Endodermal cell (in vitro differentiated cells): ENCODE data around the gene PLEKHB2. TPM values are rescaled to one million over a fixed set of nuclear protein-coding genes. Genes with fewer than 3 reads are reported as not detected.

Experiments
- DNase-seq: peaks from one replicate; pipeline ENCODE4 v3.0.0-alpha.2; 2017
- H3K27ac ChIP-seq: 2 replicates; pipeline ENCODE4 v1.5.1; 2013; ENCODE audit warnings: mild to moderate bottlenecking, low read depth, low read length, moderate library complexity
- H3K27me3 ChIP-seq: 2 replicates; pipeline ENCODE4 v1.6.1; 2013; ENCODE audit warnings: mild to moderate bottlenecking, low read length, moderate library complexity; ENCODE audit not compliant: insufficient read depth, control insufficient read depth, poor library complexity, severe bottlenecking
- H3K36me3 ChIP-seq: 2 replicates; pipeline ENCODE4 v1.7.0; 2013; ENCODE audit warnings: mild to moderate bottlenecking, low read length, moderate library complexity; ENCODE audit not compliant: control insufficient read depth, insufficient read depth
- H3K4me1 ChIP-seq: one replicate; pipeline ENCODE4 v1.7.0; 2013; ENCODE audit warnings: low read length; ENCODE audit not compliant: control insufficient read depth, insufficient read depth
- H3K4me3 ChIP-seq: 2 replicates; pipeline ENCODE4 v1.5.1; 2013; ENCODE audit warnings: mild to moderate bottlenecking, low read length, moderate library complexity
- H3K9ac ChIP-seq: 2 replicates; pipeline ENCODE4 v1.6.1; 2013; ENCODE audit warnings: mild to moderate bottlenecking, low read length, moderate library complexity; ENCODE audit not compliant: poor library complexity, severe bottlenecking; ENCODE audit errors: extremely low read depth
- H3K9me3 ChIP-seq: 2 replicates; pipeline ENCODE4 v1.6.1; 2013; ENCODE audit warnings: mild to moderate bottlenecking, low read length, moderate library complexity; ENCODE audit not compliant: control insufficient read depth
- H3K27ac Mint-ChIP-seq: 2 replicates; pipeline ENCODE4 v1.8.0; 2020; ENCODE audit warnings: mixed read lengths
- H3K27me3 Mint-ChIP-seq: 2 replicates; pipeline ENCODE4 v1.8.0; 2021; ENCODE audit warnings: mild to moderate bottlenecking, mixed read lengths; ENCODE audit not compliant: insufficient read depth
- H3K36me3 Mint-ChIP-seq: 2 replicates; pipeline ENCODE4 v1.8.0; 2020; ENCODE audit warnings: low read depth, mixed read lengths
- H3K4me1 Mint-ChIP-seq: 2 replicates; pipeline ENCODE4 v1.8.0; 2020; ENCODE audit warnings: mixed read lengths
- H3K4me3 Mint-ChIP-seq: 2 replicates; pipeline ENCODE4 v1.8.0; 2020; ENCODE audit warnings: mild to moderate bottlenecking, moderate library complexity, mixed read lengths
- H3K9me3 Mint-ChIP-seq: 2 replicates; pipeline ENCODE4 v1.8.0; 2020; ENCODE audit warnings: mild to moderate bottlenecking, mixed read lengths
- WGBS, 2 experiments: methylation state at CpG; one replicate each; pipeline versions ENCODE4 v1.1.5 to v1.1.7; 2013; ENCODE audit warnings: missing lambda C conversion rate in 2 of 2, mixed read lengths in 1 of 2; ENCODE audit not compliant: insufficient coverage in 1 of 2, insufficient read length in 1 of 2; 5-methylcytosine and 5-hydroxymethylcytosine counted together
- total RNA-seq, 2 donors: library from RNA; stranded (reverse); fragmentation: NEBNext Ultra II Directional in 1 of 2; extraction: Animal tissue kit (Norgen Biotek cat#: 25700) in 1 of 2; gene quantifications; 2 replicates in 1 of 2; 3 replicates in 1 of 2; pipeline ENCODE4 v1.2.1, GENCODE V29; 2021
- TF ChIP-seq, protein P1 (sequence below): fragments of 200-600 bp; sonication (generic); conservative IDR thresholded peaks from 2 replicates; pipeline ENCODE4 v1.5.0; 2021; ENCODE audit warnings: antibody characterized with exemption, mild to moderate bottlenecking

PLEKHB2 gene
- total RNA-seq, 2 donors from 2014 or later, result 66.7 to 68.6 TPM

DNA sequence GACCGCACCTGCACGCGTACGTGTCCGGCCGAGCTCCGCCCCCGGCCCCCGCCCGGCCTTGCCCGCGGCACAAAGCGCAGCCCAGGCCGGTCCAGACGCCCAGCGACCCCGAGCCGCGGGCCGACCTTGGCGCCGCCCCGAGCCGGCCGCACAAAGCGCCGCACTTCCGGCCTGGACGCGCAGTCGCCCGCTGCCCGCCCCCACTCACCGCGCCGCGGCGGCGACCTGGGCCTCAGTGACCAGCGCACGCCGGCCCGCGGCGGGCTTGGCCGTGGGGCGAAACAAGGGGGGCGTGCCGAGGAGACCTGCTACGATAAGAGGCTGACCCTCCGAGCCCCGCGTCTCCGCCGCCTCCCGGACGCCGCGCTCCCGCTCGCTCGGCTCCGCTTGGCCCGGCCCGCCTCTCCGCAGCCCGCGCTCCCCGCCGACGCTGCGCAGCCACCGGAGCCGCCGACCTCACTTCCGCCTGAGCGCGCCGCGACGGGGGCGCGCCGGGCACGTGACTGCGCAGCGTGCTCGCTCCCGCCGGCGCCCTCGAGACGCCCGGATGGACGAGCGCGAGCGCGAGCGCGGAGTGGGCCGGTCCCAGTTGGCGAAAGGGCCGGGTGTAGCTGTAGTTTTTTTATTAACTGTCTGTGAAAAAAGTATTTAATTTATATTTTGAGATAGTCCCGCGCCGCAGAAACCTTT is 12.0 kb upstream of the PLEKHB2 start, which contains the start of gene FAM168B:
Gene FAM168B (minus strand): TSS at position 455 of the 690 bp plus-strand sequence. CDS start 10,814 bp downstream, outside the sequence.
- TF ChIP-seq, protein P1, sequence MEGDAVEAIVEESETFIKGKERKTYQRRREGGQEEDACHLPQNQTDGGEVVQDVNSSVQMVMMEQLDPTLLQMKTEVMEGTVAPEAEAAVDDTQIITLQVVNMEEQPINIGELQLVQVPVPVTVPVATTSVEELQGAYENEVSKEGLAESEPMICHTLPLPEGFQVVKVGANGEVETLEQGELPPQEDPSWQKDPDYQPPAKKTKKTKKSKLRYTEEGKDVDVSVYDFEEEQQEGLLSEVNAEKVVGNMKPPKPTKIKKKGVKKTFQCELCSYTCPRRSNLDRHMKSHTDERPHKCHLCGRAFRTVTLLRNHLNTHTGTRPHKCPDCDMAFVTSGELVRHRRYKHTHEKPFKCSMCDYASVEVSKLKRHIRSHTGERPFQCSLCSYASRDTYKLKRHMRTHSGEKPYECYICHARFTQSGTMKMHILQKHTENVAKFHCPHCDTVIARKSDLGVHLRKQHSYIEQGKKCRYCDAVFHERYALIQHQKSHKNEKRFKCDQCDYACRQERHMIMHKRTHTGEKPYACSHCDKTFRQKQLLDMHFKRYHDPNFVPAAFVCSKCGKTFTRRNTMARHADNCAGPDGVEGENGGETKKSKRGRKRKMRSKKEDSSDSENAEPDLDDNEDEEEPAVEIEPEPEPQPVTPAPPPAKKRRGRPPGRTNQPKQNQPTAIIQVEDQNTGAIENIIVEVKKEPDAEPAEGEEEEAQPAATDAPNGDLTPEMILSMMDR, result no peak
- Mint-ChIP-seq H3K27ac (peak within 1 kb of the TSS; percentile 92), H3K9me3 (no peaks in the 10 kb centered on the region), H3K27me3 (no peaks in the 10 kb centered on the region), H3K4me3 (peak within 1 kb of the TSS; percentile 79), H3K36me3 (peaks cover 25% of the 10 kb centered on the region), H3K4me1 (peaks cover 4% of the 10 kb centered on the region)
- Histone ChIP-seq H3K9ac (peak within 1 kb of the TSS; percentile 97), H3K36me3 (peaks cover 33% of the 10 kb centered on the region), H3K27me3 (no peaks in the 10 kb centered on the region), H3K4me1 (no peaks in the 10 kb centered on the region), H3K9me3 (no peaks in the 10 kb centered on the region), H3K4me3 (peak within 1 kb of the TSS; percentile 97), H3K27ac (peak within 1 kb of the TSS; percentile 98)
- DNase-seq, result peak; percentile 94
- WGBS, 2 experiments, result 0% methylated on average over 36 to 107 of the region's 107 CpGs

DNA sequence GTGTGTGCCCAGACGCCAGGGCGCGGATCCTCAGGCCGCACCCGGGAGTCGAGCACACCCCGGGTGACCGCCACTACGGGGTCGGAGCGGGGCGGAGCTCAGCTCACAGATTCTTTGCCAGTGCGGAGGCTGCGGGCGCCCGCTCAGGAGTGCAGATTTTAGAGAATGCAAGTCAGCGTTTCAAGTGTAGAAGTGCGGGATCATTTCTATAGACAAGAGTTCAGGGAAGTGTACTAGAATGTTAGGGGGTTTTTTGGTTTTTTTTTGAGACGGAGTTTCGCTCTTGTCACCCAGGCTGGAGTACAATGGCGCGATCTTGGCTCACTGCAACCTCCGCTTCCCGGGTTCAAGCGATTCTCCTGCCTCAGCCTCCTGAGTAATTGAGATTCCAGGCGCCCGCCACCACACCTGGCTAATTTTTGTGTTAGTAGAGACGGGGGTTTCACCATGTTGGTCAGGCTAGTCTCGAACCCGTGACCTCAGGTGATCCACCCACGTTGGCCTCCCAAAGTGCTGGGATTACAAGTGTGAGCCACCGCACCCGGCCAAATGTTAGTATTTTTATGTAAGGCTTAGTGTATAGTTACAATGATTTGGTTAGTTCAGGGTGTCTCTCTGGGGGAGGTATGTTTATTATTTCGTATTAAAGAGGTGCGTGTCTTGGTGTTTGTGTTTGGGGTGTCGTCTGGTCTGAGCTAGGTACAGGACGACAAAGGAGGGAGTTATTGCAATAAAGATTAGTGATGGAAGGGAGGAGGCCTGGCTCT is 11.3 kb upstream of the PLEKHB2 start:
- Histone ChIP-seq H3K9me3 (no peaks in the 10 kb centered on the region), H3K4me3 (peak overlapping the region; percentile 97), H3K4me1 (no peaks in the 10 kb centered on the region), H3K27ac (peak overlapping the region; percentile 98), H3K36me3 (peaks cover 26% of the 10 kb centered on the region), H3K9ac (peak overlapping the region; percentile 97), H3K27me3 (no peaks in the 10 kb centered on the region)
- H3K36me3 Mint-ChIP-seq, result peaks cover 21% of the 10 kb centered on the region
- no peaks in the 10 kb centered on the region for H3K27me3 Mint-ChIP-seq
- peak overlapping the region; percentile 92 for H3K27ac Mint-ChIP-seq
- WGBS, 2 experiments, result 16 to 17% methylated on average over 24 to 37 of the region's 37 CpGs
- peaks cover 4% of the 10 kb centered on the region for H3K4me1 Mint-ChIP-seq
- H3K4me3 Mint-ChIP-seq, result peak overlapping the region; percentile 79
- DNase-seq, result no peak
- TF ChIP-seq, protein P1, result no peak
- H3K9me3 Mint-ChIP-seq, result no peaks in the 10 kb centered on the region

DNA sequence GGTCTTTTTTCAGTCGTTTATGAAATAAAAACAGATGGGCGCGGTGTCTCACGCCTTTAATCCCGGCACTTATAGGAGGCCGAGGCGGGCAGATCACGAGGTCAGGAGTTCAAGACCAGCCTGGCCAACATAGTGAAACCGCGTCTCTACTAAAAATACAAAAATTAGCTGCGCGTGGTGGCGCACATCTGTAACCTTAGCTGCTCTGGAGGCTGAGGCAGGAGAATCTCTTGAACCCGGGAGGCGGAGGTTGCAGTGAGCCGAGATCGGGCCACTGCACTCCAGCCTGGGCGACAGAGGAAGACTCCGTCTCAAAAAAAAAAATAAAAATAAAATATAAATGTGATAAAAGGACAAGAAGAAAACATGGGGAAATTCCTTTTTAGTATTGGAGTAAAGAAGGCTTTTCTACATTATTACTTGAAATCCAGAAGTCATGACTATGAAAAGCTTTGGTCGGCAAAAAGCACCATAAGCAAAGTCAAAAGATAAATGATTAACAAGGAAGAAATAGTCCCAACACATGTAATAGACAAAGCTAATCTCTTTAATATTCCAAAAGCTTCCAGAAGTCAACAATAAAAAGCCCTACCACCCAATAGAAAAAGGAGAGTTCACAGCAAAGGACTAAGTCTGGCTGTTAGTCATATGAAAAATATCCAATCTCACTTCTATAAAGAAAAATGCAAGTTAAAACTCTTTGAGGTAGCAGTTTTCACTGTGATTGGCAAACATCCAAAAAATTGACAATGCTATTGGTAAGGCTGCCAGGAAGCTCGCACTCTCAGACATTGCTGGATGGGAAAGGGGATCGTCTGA is 10.5 kb upstream of the PLEKHB2 start:
- Mint-ChIP-seq H3K27ac (peak overlapping the region; percentile 92), H3K9me3 (no peaks in the 10 kb centered on the region), H3K36me3 (peaks cover 14% of the 10 kb centered on the region), H3K4me1 (peaks cover 4% of the 10 kb centered on the region), H3K4me3 (peak overlapping the region; percentile 79), H3K27me3 (no peaks in the 10 kb centered on the region)
- Histone ChIP-seq H3K9ac (no peak overlapping the region), H3K4me3 (peak overlapping the region; percentile 97), H3K27me3 (no peaks in the 10 kb centered on the region), H3K4me1 (no peaks in the 10 kb centered on the region), H3K9me3 (no peaks in the 10 kb centered on the region), H3K36me3 (peaks cover 19% of the 10 kb centered on the region), H3K27ac (no peak overlapping the region)
- 85 to 96% methylated on average over 20 to 21 of the region's 22 CpGs for WGBS, 2 experiments
- no peak for DNase-seq
- TF ChIP-seq, protein P1, result no peak
